ENCODE data around the gene HABP4.
"Not testable (repeated sequence)": the region's sequence is repeated elsewhere in the genome, so short reads cannot be mapped to it uniquely, and the experiment has no call there.

Gene HABP4

GRCh38 chr9:96500696-96501632 is 51.0 kb downstream of the HABP4 start:
- DNase-seq = no peak

DNA sequence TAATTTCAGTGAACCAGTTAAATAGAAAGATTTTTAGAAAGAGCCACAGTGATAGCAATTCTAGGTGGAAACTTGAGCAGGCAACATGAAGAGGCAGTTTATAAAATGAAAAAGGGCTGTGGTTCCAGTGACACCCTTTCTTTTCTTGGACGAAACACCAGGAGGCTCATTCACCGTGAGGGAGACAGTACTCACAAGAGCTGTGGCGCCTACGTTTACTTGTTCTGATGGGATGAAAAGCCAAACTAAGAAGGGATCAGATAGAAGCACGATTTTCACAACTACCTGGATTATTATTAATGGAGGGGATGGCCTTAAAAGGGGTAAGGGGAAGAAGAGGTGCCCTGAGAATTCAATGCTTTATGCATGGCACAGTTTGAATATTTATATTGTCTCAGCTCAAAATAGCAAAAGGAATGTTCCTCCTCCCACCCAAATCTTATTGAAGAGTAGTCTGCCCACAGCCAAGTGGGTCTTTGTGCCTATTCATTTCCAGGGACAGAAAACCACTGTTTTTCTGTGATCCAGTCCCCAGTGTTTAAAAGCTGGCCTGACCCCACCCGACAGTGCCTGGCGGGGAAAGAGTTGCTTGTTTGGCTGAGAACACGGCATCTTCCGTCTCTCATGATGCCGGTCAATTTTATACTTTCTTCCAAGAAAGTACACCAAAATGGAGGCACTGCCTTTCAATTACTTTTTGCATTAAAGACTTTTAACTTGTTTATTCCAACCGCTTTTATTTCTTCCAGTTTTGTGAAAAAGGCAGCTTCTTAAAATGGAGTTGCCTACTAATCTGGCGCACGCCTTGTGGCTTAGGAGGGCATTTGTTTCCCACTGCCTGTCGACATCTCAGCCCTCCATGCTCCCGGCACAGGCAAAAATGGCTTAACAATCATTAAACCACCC is 51.9 kb downstream of the HABP4 start:
- no peak for DNase-seq

DNA sequence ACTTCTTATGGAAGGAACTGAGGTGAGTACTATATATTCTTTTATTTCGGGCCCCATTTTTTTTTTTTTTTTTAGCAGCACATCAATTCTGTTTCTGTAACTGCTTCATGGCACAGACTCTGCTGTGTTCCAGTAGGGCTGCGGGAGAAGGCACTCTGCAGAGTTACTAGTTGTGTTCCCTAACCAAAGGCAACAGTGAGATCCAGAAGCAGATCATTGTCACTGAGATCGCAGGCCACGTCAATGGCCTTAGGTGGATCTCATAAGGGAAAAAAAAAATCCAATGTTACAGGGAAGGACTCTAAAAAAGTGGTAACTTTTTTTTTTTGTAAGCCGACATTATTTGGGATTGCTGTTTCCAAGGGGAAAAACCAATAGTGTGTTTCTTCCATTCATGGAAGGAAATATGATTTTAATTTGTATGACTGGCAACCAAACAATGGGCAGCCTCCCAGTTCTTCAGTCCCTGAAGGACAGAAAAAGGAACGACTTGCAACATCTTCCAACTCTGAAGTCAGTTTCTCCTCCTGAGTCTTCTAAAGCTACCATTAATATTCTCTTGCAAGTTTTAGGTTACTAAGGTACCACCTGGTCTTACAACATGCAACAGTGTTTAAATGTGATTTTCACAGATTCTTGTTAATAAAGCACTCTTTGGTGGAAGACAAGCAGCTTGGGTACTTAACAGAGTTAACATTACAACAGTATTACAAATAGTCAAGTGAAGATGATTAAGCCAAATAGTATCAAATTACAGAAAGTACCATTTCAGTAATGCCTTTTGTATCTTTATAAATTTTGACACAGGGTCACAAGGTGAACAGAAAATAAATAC is 52.8 kb downstream of the HABP4 start:
- no peak for DNase-seq

DNA sequence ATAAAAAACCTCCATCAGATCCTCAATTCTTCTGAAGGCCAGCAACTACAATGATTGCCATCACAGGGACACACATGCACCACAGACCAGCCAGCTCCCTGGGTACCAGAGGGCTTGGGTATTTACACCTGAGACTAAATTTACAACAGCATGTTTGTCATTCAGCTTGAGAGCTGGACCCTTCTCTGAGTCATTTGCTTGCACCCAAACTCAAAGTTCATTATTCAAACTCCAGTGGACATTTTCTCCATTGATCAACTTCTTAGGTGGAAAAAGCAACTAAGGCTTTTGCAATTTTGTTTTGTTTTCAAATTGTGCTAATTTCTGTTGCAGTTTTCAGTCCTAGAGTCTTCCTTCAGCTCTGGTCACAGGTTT is 53.4 kb downstream of the HABP4 start:
- not testable (repeated sequence) for DNase-seq

GRCh38 chr9:96503918-96504317 is 53.9 kb downstream of the HABP4 start:
- no peak for DNase-seq

DNA sequence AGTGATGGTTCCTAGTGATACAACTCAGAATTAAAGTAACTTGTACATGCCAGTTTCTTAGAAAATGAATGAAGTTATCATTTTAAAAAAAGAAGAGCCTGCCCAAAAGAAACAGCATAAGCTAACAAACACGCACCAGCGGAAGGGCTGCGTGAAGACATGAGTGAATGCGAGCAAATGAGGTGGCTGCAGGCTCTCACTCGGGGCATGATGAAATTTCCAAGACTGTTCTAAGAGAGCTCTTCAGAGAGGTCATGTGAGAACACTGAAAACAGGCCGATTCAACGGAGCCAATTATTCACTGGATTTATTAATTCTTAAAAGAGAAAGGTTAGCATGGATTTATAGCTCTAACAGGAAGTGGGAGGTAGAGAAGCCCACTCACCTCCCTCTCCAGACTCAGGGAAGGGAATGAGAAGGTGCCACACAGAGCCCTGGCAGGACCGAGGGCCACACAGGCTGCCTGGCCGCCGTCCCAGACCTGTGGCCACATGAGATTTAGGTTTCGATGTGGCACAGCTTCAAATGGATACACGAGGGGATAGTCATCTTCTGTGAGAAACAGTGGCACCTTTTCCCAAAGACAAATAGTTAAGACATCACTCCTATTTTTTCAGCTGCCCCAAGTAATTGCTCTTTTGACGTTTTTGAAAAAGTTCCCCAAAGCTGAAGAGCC is 55.5 kb downstream of the HABP4 start:
- no peak for DNase-seq

DNA sequence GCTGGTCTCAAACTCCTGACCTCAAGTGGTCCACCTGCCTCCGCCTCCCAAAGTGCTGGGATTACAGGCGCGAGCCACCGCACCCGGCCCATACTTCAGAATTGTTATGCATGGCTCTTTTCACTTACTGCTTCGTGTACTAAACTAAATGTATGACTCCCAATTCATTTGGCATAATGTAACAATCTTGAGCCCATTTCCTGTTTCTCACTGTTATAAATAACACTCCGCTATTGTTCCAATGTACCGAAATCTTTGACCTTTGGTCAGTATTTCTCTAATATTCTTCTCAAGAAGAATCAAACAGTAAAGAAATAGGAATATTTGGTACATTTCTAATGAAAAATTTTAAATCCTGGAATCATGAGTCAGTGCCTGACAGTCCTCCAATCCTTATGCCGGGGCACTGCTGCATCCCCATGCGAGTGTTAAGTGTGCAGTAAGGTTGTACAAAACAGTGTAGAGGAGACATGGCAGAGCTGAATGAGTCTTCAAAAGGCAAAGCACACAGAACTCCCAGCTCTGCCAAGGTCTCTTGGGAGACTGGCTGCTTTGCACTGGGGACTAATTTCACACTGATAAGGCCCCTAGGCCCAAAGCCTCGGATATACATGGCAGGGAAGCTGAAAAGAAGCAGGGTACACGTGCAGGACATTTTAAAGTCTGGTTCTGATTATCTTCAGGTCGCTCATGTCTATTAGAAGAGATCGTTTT is 58.4 kb downstream of the HABP4 start:
- DNase-seq = no peak

DNA sequence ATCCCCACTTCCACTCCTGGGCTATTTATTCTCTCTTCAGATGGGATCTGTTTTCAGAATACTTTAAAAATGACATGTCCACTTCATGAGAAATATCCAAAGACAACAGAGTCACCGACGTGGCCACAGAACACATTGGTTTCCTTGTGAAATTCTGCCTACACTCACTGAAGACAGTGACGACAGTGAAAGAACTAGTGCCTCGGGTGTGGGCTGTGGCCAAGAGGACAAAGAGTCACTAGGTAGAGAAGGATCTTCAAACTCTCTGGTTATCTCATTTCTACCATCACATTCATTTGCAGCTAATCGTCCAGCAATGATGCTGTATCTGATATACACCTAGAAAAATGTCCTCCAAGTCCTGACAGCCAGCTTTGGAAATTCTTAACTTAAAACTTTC is 59.1 kb downstream of the HABP4 start:
- DNase-seq = no peak

- DNase-seq = no peak
Observed at GRCh38 chr9:96509848-96510247, 59.9 kb downstream of the HABP4 start.

DNA sequence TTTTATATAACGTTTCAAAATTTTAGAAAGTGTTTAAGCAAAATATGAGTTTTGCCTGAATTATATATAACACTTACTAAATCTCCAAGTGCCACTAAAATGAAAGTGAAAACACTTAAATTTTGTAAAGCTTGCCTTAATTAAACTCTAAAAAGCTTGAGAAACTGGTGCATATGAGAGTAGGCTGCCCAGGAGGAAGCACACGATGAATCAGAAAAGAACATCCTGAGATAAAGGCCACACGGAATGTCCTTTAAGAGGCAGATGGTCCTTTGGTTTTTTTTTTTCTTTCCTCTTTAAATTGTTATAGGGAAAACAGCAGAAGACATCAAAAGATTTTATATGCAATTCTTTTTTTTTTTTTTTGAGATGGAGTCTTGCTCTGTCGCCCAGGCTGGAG is 60.3 kb downstream of the HABP4 start:
- DNase-seq = no peak

GRCh38 chr9:96512240-96512639 is 62.3 kb downstream of the HABP4 start:
- DNase-seq = no peak

- no peak for DNase-seq
Observed at GRCh38 chr9:96513622-96514021, 63.7 kb downstream of the HABP4 start.

DNA sequence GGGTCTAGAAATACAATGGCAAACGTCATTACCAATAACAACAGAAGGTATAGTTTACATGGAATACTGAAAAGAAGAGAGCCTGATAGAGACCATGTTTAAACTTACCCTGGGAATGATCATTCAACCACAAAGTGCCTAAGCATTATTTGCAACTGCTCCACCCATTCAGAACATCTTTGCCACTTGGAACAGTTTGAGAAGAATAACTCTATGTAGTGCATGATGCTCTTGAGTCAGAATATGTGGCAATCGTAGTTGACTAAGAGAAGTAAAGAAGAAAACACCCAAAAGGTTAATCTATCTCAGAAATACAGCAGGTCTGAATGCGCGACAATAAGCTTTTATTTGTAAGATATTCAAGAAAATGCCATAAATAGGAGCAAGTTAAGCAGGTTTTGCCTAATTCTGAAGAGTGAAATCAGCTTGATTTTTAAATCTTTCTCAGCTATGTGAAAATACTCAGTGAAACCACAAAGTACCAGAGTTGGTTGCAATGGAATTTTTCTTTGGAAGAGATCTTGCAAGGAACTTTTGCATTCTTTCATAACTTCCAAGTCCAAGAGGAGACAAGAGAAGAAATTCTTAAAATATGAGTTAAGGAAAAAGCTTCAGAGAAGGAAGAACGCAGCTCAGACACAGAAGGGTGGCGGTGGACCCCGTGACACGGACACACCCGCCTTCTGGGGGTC is 64.3 kb downstream of the HABP4 start:
- no peak for DNase-seq

DNA sequence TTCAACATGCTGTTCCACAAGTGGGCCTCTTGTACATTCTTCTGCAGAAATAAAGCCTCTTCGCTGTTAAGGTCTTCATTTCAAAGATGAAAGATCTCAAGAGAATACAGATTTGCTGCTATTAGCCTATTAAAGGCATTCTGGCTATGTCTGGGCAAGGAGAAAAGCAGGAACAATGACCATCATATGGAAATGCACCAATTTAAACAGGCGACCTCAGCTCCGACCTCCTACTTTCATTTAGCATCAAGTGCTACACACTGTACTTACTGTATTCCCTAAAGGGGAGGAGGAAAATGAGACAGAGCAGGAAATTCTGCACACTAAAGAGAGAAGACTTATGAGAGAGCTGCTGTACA is 64.8 kb downstream of the HABP4 start:
- no peak for DNase-seq

GRCh38 chr9:96515621-96516470 is 65.9 kb downstream of the HABP4 start:
- DNase-seq = no peak

DNA sequence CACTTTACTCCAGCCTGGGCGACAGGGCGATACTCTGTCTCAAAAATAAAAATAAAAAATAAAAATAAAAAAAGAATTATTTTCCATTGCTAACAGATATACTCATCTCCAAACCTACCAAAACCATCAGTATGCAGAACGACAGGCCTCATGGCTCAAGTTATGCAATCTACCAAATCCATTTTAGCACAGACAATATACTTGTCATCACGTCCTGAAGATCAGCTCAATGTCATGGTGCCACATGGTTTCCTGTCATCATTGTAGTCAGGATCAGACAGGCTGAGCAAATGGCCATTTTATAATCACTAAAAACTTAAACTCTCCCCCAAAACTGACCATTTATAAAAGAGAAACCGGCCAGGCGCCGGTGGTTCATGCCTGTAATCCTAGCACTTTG is 69.1 kb downstream of the HABP4 start:
- no peak for DNase-seq

DNA sequence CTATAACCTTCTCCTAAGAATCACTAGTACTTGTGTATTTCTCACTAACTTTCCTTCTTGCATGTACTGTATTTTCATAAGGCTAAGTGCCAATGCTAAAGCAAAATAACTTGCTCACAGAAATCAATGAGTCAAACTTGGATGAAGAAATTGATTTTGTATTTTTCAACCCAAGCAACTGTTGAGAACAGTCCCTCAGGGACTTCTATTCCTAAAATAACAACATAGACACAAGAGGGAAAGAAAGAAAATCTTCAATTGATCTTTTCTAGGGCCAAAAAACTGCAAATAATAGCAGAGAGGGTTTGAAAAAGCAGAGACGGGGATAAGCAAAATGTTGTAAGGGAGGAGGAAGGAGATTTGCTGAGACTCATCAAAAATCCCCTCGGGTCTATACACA is 69.8 kb downstream of the HABP4 start:
- DNase-seq = no peak

- DNase-seq = no peak
Observed at GRCh38 chr9:96522366-96522765, 72.4 kb downstream of the HABP4 start.

- no peak for DNase-seq
Observed at GRCh38 chr9:96523374-96523773, 73.4 kb downstream of the HABP4 start.

DNA sequence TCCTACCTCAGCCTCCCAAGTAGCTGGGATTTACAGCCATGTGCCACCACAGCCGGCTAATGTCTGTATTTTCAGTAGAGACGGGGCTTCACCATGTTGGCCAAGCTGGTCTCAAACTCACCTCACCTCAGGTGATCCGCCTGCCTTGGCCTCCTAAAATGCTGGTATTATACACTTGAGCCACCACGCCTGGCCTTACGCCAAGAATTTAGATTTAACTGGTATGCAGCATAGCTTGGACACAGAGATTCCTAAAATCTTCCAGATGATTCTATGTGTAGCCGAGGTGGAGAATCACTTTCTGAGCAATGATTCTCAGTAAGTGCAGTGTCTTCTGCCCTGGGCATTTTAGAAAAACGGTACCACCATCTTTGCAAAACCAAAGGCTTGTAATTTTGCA is 74.1 kb downstream of the HABP4 start:
- DNase-seq = no peak

Measured in right forelimb (tissue), 1 donor.